NCI-H1436 treated with DMSO at 0.1 percent for 48 hours (cell line): ENCODE results near the gene CCRL2.
"Not testable (repeated sequence)": the region's sequence is repeated elsewhere in the genome, so short reads cannot be mapped to it uniquely, and the experiment has no call there.

Experiments
- DNase-seq: peaks from one replicate; lab custom pipeline; 2025; lab: John Stamatoyannopoulos, UW

The CCRL2 gene

DNA sequence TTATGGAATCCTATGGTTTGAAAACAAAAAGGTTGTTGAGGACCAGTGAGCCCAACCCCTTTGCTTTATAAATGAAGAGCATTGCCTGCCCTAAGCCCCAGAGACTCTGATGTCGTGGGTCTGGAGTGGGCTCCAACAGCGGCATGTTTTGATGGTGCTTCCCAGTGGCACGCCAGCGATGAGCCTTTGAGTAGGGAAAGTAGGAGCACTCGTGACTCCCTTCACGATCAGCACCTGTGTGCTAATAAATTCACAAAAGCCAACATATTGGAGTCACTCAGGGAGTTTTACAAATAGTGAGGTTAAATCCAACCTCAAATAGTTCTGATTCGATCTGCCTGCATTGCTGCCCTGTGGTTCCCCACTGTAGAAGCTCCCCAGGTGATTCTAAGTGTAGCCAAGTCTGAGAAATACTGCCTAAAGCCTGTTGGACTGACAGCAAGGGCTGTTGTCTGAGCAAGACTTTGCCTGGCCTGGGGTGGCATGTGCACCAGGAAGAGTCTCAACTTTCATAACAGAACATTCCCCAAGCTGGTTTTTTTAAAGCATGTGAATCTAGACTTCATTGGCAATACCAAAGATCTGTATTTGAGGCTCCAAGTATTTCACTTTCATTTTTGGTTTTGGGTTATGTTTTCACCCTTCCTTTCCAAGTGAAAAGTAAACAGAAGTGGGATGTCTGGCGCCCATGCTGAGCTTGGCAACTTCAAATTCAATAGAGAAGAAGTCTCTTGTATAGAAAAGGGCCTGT is 26.4 kb upstream of the CCRL2 start:
- DNase-seq, result no peak

DNA sequence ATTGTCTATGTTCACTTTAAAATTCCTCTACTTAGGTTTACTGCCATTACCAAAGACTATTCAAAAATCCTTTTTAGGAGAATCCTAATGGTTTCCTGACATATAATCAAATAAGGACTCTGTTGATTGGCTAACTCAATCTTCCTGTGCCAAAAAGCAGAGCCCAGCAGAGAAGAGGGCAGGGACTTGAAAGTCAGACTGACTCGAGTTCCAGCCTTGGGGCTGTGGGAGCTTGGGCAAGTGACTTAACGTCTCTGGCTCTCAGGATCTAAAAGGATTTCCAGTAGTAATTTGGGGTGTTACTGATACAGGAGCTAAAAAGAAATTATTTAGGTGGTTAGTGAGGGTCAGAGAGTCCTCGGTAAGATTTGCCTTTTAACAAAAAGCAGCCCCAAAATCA is 25.4 kb upstream of the CCRL2 start:
- no peak for DNase-seq

DNA sequence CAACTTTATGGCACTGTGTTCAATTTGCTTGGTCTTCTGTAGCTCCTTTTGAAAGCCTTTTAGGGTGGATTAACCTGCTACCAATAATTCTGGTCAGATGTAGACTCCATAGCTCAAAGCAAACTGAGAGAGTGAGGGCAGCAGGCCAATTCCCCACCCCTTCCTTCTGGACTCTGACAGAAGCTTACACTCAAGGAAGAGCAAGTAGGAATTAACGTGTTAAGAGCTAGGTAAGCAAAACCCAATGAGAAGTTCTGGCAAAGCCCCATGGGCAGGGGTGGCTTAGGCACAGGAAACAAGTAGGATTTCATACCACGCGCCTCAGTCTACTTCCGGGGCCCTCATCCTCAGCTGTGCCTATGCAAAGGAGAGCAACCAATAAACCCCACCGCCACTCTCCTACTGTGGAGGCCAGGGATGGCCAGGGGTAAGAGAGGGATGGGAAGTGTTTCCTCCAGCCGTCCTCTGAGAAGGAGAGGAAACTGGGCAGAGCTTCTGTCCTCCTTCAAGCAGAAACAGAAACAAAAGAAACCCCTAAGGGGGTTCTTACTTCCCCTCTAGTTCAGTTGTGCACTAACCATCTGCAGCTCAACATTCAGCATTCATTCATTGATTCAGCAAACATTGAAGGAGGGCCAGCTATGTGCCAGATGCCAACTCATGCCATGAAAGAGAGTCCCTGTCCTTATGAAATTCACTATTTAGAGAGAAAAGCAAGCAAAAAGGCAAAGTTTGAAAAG is 23.7 kb upstream of the CCRL2 start:
- no peak for DNase-seq

DNA sequence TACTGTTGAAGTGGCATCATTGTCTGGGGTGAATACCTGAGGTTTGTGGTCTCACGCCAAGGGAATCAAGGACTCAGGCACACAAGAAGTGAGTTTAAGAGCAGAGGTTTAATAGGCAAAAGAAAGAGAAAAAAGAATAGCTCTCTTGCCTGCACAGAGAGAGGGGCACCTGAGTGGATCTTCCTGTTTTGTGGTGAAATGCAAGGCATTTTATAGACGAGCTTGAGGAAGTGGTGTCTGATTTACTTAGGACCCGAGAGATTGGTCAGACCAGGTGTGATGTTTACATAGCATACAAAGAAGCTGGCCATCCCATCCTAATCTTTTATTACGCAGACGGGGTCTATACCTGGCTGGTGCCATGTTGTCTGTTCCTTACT is 23.1 kb upstream of the CCRL2 start:
- no peak for DNase-seq

DNA sequence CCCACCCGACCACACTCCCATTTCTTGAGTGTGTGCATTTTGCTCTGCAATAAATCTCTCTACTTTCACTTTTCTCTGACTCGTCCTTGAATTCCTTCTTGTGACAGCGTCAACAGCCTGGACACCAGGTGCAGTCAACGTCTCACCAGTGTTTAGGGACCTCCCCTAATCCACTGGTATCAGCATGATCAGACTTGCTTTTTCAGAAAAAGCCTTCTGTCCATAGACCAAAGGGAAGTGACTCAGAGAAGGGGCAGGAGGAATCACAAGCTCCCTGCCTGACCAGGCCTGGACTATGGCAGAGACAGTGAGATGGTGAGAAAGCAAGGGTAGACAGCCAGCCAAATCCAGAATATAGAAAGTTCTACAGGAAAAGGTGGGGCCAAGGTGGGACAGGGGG is 20.9 kb upstream of the CCRL2 start:
- DNase-seq, result no peak

DNA sequence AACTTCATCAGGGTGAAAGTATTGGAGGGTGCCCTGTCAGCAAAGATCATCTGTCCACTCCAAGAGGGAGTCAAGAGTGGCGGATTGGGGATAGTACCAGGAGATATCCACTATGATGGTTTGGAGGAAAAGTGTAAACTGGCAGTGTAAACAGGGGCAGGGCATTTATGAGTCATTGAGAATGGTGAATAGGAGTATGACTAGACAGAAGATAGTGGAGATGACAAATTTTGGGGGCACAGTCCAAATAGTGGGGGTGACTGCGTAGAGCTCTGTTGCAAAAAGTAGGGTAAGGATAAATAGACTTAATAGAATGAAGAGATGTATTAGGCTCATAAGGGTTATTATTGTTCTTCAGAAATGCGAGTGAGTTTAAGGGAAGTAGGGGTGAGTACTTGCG is 18.2 kb upstream of the CCRL2 start:
- not testable (repeated sequence) for DNase-seq

DNA sequence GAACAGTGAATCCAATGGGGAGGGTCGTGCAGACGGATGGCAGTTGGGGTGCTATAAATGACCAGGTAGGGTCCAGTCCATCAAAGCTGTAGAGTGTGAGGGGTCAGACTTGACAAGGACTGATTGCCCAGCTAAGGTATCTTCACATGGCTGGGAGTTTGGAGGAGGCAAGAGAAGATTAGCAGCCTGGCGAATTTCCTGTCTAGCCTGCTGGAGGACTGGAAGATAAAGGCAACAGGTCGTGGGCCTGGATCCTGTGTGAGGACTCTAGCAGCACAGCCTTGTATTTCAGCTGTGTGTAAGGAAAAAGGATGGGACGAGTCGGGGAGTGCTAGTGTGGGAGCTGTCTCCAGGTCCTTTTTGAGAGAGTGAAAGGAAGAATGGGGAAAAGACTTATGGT is 17.8 kb upstream of the CCRL2 start:
- no peak for DNase-seq

DNA sequence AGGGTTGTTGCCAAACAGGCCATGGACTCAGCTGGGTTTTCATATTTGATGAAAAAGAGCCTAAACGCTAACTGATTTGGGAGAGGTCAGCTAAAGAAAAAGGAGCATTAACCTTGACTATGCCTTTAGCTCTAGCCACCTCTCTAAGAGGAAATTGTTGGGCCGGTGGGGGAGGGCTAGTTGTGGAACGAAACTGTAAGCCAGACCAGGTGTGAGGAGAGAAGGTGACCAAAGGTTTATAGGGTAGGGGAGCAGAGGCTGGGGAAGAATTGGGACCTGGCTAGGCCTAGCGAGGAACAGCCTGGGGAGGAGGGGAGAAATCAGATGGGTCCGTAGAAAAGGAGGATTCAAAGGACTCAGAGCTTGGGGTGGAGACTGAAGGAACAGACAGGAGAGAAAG is 15.5 kb upstream of the CCRL2 start:
- DNase-seq, result not testable (repeated sequence)

DNA sequence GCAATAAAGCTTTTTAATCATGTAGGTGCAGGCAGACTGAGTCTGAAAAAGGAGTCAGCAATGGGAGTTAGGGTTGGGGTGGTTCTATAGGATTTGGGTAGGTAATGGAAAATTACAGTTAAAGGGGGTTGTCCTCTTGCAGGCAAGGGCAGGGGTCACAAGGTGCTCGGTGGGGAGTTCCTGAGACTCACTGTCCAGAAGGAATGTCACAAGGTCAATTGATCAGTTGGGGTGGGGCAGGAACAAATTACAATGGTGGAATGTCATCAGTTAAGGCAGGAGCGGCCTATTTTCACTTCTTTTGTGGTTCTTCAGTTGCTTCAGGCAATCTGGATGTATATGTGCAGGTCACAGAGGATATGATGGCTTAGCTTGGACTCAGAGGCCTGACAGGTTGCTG is 14.0 kb upstream of the CCRL2 start:
- DNase-seq, result no peak

DNA sequence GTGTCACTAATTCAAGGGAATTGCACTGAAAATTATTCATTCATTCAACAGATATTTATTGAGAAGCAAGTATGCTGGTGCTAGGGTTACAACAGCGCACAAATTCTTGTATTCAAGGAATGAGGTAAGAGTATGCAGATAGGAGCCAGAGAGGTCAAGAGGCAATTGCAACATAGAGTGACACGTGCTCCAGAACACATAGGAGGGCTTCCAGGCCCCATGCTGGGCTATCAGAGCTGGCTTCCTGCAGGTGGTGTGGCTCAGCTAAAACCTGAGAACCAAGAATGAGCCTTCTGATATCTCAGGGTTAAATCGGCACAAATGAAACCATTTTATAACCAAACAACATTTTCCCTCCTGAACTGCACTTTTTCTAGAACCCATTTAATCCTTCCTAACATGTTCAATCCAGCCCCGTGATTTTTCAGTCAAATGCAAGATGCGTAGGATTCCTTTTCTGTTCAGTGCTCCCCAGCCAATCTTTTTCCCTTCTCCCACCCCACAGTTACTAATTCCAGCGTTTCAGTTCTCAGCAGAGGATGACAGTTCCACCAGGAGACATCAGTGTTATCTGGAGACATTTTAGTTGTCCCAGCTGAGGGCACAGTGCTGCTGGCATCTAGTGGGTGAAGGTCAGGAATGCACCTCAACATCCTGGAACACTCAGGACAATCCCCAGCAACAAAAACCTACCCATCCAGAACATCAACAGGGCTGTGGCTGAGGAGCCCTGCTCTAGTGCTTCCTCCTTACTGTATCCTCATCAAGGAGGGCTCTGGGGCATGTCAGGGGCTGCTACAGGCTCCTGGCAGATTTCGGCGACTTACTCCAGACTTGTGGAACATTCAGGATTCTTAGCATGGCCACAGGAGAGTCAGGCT is 13.3 kb upstream of the CCRL2 start:
- no peak for DNase-seq

DNA sequence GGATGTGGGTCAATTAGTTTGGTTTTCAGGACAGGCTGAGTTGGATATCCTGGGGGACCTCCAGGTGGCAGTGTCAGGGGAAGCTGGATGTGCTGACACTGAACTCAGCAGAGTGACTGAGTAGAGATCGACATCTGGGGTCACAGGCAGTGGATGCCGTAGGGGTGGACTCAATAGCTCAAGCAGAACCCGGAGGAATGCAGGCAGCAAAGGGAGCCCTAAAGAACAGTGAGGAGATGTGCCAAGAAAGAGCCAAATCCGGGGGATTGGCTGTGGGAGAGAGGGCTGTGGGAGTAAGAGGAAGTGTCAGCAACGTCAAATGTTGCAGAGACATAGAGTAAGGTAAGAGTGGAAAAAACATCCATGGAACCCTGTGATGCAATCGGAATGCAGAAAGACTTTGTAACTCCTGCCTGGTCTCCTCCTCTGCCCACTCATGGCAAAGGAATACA is 11.8 kb upstream of the CCRL2 start:
- DNase-seq, result no peak

DNA sequence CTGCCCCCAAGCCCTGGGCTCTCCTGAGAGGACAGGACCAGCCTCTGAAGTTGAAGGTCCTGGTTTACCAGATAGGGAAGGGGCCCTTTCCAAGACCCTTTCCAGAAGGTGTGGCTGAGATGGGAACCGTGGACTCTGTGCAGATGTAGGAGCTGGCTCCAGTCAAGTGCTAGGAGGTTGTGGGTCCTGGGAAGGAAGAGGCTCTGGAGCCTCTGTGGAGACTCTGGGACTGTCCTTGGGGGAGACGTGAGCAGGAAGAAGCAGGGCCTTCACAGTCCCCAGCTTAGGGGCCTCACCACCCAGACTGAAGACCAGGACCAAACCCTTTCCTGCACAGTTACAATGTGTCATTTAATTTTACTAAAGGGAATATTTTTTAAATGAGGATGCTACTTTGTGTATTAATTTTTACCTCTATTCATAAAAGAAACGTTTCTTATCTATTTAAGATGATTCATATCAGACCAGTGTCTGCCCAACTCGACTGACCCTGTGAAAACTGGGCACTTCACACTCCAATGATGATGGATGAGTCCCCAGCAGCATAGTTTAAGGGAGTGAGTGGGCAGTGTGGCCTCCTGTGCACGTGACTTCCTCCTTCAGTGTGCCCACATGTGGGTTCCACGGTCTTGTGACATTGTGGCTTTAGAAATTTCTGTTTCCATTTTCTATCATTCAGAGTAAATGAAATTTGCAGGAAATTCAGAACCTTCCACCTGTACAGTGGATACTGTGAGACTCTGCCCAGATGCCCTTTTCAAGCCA is 11.1 kb upstream of the CCRL2 start:
- no peak for DNase-seq

DNA sequence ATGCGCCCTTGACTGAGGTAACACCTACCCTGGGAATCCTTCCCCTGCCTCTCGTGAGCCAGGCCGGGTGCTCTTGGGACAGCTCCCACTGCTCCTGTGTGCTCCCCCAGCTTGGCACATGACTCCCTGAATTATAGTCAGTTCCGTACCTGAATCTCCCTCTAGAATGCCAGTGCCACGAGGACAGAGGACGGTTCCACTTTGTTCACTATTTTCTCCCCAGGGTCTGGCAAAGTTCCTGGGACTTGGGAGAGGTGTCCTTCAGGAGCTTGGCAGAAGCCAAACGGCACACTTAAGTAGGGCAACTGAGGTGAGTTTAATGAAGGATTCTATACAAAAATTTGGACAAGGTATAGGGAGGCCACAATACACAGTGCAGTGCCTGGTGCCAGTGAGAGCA is 9.9 kb upstream of the CCRL2 start:
- no peak for DNase-seq

DNA sequence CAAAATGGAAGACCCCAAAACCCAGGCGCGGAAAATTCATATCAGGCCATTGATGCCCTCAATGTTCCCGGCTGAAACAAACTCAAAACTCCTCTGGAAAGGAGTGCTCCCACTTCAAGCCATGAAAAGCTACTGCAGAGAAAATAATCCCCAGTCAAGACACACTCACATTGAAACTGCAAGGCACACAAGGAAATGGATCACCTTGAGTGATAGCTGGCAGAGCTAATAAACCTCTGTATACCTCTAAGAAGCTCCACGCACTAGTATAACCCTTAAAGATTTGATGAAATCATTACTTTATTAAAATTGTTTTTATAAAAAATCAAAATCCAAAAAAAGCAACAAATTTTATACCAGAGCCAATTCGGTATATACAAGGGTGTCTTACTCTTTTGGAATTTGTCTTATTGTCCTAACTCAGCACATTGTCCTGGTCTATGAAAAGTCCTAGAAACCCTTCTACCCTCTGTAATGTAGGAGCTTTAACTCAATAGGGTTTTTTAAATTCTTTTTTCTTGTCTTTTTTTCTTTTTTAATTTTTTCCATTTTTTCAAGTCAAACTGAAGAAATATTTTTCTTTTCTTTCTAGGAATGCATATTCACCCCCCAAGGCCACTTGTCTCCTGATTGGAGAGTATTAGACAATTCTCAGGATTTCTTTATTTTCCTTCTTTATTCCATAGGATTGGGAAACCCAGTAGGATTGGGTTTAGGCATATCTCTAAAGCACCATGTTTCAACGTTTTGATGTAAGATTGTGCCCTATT is 8.7 kb upstream of the CCRL2 start:
- DNase-seq, result no peak

DNA sequence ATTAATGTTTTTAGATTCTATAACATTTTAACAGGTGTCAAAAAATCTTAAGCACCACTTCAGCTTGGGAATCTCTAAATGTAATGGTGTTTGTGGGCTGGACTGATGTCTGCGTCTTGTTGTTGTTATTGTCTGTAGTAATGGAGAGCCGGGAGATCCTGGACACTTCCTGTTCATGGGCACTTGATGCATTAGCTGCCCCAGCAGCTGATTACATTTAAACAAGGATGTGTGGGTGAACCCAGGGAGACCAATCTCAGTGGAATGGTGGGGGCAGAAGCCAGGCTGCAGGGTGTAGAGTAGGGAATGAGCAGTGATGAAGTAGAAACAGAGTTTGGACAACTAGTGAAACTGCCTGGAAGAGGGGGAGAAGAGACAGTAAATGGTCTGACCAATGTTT is 8.0 kb upstream of the CCRL2 start:
- no peak for DNase-seq

DNA sequence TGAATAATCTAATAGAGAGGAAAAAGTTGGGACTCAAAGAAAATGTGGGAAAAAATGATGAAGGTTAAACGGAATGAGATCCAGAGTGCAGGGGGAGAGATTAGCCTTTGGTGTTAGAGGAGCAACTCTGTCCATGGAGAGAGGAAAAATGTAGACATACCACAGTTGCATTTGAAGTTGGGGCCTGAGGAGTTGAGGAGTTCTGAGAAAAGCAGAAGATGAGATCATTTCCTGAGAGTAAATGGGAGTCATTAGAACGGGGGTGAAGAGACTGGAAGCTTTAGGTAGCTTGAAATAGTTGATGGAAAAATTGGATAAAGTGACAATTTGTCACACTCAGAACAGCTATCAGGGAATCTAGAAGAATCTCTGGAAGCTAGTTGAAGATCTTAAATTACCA is 7.5 kb upstream of the CCRL2 start:
- DNase-seq, result no peak

DNA sequence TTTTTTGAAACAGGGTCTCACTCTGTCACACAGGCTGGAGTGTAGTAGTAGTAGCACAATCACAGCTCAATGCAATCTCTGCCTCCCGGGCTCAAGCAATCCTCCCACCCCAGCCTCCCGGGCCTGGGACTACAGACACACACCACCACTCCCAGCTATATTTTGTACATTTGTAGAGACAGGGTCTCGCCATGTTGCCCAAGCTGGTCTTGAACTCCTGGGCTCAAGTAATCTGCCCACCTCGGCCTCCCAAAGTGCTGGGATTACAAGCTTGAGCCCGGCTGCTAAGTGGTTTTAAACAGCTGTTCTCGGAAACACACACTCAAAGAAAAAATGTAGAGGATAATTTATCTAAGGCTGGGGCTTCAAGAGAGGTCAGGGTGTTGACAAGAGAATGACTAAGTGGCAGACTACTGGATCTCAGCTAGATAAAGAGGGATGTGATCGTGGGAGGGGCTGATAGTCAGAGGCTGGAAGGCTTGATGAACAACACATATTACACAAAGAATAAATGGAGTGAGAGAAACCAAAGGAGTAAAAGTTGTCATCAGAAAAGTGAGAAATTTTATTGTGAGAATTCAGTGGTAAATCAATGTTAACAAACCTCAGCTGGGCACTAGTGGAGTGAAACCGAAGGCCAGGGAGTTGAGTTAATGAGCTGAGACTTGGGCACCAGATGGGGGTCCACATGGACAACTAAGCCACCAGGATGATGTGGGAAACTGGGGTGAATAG is 6.9 kb upstream of the CCRL2 start:
- DNase-seq, result no peak

DNA sequence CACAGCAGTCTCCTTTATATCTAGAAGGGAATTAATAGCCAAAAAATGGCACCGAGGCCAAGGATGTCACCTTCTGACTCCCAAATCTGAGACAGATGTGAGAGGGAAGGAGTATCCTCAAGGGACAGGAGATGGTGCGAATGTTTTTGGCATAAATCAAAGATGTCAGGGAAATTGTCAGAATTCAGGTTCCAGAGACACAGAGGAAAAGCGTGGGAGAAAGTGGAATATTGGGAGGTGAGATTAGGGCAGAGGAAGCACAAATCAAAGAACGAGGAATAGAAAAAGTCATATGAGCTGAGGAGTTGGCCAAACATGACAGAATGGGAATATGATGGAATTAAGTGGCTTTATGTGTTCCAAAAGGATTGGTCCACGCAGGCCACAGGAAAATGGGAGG is 6.2 kb upstream of the CCRL2 start:
- DNase-seq, result no peak

DNA sequence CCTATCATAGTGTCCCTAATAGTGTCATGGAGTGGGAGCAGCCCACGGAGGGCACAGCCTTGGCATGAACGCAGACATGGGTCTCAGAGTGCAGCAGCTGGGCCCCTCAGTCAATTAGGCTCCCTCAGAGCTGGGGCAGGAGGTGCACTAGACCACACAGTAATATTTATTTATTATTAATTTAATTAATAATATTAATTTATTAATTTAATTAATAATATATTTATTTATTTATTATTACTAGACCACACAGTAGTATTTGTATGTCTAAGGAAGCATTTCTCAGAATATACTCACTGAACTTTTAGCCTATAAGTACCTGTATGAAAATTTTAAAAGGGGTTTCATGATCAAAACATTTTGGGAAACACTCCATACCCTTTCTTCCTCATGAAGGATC is 5.5 kb upstream of the CCRL2 start:
- DNase-seq, result no peak

DNA sequence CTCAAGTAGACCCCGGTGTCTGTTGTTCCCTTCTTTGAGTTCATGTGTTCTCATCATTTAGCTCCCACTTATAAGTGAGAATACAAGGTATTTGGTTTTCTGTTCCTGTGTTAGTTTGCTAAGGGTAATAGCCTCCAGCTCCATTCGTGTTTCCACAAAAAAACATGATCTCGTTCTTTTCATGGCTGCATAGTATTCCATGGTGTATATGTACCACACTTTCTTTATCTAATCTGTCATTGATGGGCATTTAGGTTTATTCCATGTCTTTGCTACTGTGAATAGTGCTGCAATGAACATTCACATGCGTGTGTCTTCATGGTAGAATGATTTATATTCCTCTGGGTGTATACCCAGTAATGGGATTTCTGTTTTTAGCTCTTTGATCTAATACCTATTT is 4.2 kb upstream of the CCRL2 start:
- DNase-seq, result not testable (repeated sequence)
